ENCODE measurements around the gene OR14A16. TPM values are rescaled to one million over a fixed set of nuclear protein-coding genes. Genes with fewer than 3 reads are reported as not detected.

The OR14A16 gene
- total RNA-seq: not detected

- H3K36me3 ChIP-seq: no peaks in the 10 kb centered on the region
- H3K4me3 ChIP-seq: no peak within 1 kb of the TSS
- no peak within 1 kb of the TSS for H3K27ac ChIP-seq
- no peak for DNase-seq
- no peaks in the 10 kb centered on the region for H3K4me1 ChIP-seq
- 55 to 57% methylated on average over 5 to 6 of the region's 6 CpGs for WGBS, 2 donors
- TF ChIP-seq POLR2A (IDR thresholded peaks at IDR 0.05) (no peak), CTCF (IDR thresholded peaks at IDR 0.05) (no peak)
- no peaks in the 10 kb centered on the region for H3K9me3 ChIP-seq
- intact Hi-C loops (cut with DNase I): no loop called here
- H3K27me3 ChIP-seq: no peaks in the 10 kb centered on the region
Observed at GRCh38 chr1:247824023-247824422, at the start of gene OR14A16. TSS of gene OR14A16 (minus strand) at chr1:247824119. CDS start at chr1:247815729, 8,390 bp downstream.

- 66 to 81% methylated on average over 6 of the region's 6 CpGs for WGBS, 2 donors
- H3K27me3 ChIP-seq: no peaks in the 10 kb centered on the region
- H3K9me3 ChIP-seq: peaks cover 0 to 18% (median 9%) of the 10 kb centered on the region in 3 donors
- intact Hi-C loops (cut with DNase I): no loop called here
- no peaks in the 10 kb centered on the region for H3K36me3 ChIP-seq
- DNase-seq: no peak
- H3K4me3 ChIP-seq: no peak overlapping the region
- no peak overlapping the region for H3K27ac ChIP-seq
- no peaks in the 10 kb centered on the region for H3K4me1 ChIP-seq
- TF ChIP-seq CTCF (IDR thresholded peaks at IDR 0.05) (no peak), POLR2A (IDR thresholded peaks at IDR 0.05) (no peak)
Observed at GRCh38 chr1:247865416-247865815, 41.5 kb upstream of the OR14A16 start.

- H3K4me3 ChIP-seq: no peak overlapping the region
- no peak for TF ChIP-seq POLR2A (IDR thresholded peaks at IDR 0.05)
- TF ChIP-seq CTCF (IDR thresholded peaks at IDR 0.05): no peak
- intact Hi-C loops (cut with DNase I): no loop called here
- no peaks in the 10 kb centered on the region for H3K36me3 ChIP-seq
- no peak for DNase-seq
- no peaks in the 10 kb centered on the region for H3K27me3 ChIP-seq
- no peak overlapping the region for H3K27ac ChIP-seq
- H3K4me1 ChIP-seq: no peaks in the 10 kb centered on the region
- peaks cover 0 to 12% (median 2%) of the 10 kb centered on the region in 3 donors for H3K9me3 ChIP-seq
- 83 to 84% methylated on average over 9 to 16 of the region's 17 CpGs for WGBS, 2 donors
Observed at GRCh38 chr1:247864644-247865043, 40.7 kb upstream of the OR14A16 start.

- TF ChIP-seq CTCF (IDR thresholded peaks at IDR 0.05) (no peak), POLR2A (IDR thresholded peaks at IDR 0.05) (no peak)
- Histone ChIP-seq H3K4me1 (peaks cover 0 to 5% (median under 1%) of the 10 kb centered on the region in 3 donors), H3K9me3 (peaks cover 0 to 12% (median 0%) of the 10 kb centered on the region in 3 donors), H3K36me3 (no peaks in the 10 kb centered on the region), H3K27me3 (peaks cover 0 to 6% (median 0%) of the 10 kb centered on the region in 4 donors), H3K27ac (no peak overlapping the region), H3K4me3 (no peak overlapping the region)
- DNase-seq: no peak
- 64 to 78% methylated on average over 4 of the region's 4 CpGs for WGBS, 2 donors
- intact Hi-C loops (cut with DNase I): no loop called here
Observed at GRCh38 chr1:247862756-247863155, 38.8 kb upstream of the OR14A16 start.

GRCh38 chr1:247857985-247858619, 34.2 kb upstream of the OR14A16 start:
- Histone ChIP-seq H3K27ac (no peak overlapping the region), H3K4me1 (peaks cover 0 to 15% (median 9%) of the 10 kb centered on the region in 3 donors), H3K9me3 (no peaks in the 10 kb centered on the region), H3K36me3 (no peaks in the 10 kb centered on the region), H3K4me3 (peak overlapping the region; percentile 26 to 81 (median 38)), H3K27me3 (peaks cover 0 to 31% (median 0%) of the 10 kb centered on the region in 4 donors)
- TF ChIP-seq POLR2A (IDR thresholded peaks at IDR 0.05) (no peak), CTCF (IDR thresholded peaks at IDR 0.05) (no peak)
- WGBS, 2 donors: 21 to 45% methylated on average over 14 of the region's 15 CpGs
- DNase-seq: no peak
- intact Hi-C loops (cut with DNase I): no loop called here
